ENCODE results near the gene SLC35F1. TPM values are rescaled to one million over a fixed set of nuclear protein-coding genes. Genes with fewer than 3 reads are reported as not detected.
"Not testable (repeated sequence)": the region's sequence is repeated elsewhere in the genome, so short reads cannot be mapped to it uniquely, and the experiment has no call there.

The SLC35F1 gene
- polyA plus RNA-seq, 3 donors, result 0.17 to 0.79 (median 0.49) TPM

DNA sequence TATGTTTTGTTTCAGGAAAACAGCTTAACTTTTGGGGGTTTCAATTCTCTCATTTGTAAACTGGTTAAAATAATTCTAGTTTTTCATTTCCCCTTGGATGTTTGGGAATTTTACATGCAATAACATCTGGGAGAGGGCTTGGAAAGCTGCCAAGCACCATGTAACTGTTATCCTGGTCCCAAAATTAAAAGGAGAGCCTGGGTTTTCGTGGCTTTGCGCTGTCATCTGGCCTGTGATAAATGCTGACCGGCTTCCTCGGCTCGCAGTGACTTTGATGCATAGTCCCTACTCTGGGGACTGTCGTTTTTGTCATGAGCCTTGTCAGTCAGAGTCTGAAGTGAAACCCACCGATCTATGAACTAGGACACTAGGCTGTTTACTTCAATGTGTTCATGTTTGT, 12.2 kb downstream of the SLC35F1 start:
- WGBS, 3 donors, result 12 to 16% (median 14%) methylated on average over 7 of the region's 7 CpGs
- H3K27ac ChIP-seq (ENCODE audit: low read depth, low read length), result no peak overlapping the region

GRCh38 chr6:117919775-117920729, 13.0 kb downstream of the SLC35F1 start:
- H3K27ac ChIP-seq (ENCODE audit: low read depth, low read length), result no peak overlapping the region
- 2 to 3% (median 2%) methylated on average over 39 of the region's 39 CpGs for WGBS, 3 donors

DNA sequence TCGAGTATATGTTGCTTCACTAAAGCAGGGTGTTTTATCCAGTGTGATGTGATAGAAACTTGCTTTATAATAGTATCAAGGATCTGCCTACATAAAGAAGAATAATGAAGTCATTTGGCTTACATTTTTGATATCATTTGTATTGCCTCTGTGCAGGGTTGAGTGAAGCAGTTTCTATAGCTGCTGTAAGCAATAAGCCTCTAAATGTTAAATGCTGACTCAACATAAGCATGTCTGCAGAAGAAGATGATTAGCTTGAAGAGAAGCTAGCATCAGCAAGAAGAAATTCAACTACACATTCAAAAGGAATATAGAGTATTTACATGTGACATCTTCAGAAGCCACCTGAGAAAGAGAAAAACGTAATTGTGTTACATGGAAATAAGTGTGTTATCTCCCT, 17.6 kb downstream of the SLC35F1 start:
- H3K27ac ChIP-seq (ENCODE audit: low read depth, low read length), result no peak overlapping the region
- 70 to 81% (median 74%) methylated on average over 2 of the region's 2 CpGs for WGBS, 3 donors

DNA sequence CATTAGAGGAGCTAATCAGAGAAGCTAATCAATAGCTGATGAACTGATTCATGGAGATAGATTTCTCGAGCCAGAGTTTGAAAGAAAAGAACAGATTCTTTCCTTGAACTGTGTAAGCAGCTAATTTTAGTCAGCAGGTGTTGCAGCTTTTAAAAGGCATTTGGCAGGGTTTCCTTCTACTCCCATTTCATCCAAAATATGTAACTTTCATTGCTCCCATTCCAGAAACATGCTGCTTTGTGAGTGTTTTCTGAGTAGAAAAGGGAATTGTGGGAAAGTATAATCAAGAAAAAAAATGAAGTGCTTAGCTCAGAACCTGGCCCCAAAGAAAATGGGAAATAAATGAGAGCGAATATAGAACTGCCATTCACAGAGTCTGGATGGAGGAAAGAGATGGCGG, 20.8 kb downstream of the SLC35F1 start:
- no peak overlapping the region for H3K27ac ChIP-seq (ENCODE audit: low read depth, low read length)

DNA sequence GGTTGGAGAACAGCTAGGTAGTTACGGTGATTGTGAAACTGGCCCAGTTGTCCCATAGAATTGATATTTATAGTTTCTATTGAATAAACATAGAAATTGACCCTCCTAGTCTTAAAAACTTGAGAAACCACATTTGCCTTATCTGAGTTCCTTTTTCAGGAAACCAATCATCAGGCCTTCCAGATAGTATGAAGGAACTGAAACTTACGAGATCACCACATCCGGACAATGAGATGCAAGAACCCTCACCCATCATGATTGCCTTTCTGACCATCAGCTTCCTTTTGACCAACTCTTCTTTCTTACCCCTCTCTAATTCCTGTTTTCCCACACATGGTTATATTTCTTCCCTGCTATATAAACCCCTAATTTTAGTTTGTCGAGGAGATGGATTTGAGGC, 21.8 kb downstream of the SLC35F1 start:
- 80 to 90% (median 86%) methylated on average over 4 of the region's 4 CpGs for WGBS, 3 donors
- no peak overlapping the region for H3K27ac ChIP-seq (ENCODE audit: low read depth, low read length)

More for the DNA sequence above, 20.8 kb downstream of the SLC35F1 start:
- WGBS, 3 donors, result 73 to 77% (median 76%) methylated on average over 3 of the region's 3 CpGs

GRCh38 chr6:117929501-117929900, 22.4 kb downstream of the SLC35F1 start:
- H3K27ac ChIP-seq (ENCODE audit: low read depth, low read length), result no peak overlapping the region
- WGBS, 3 donors, result 68 to 81% (median 69%) methylated on average over 1 of the region's 1 CpG

DNA sequence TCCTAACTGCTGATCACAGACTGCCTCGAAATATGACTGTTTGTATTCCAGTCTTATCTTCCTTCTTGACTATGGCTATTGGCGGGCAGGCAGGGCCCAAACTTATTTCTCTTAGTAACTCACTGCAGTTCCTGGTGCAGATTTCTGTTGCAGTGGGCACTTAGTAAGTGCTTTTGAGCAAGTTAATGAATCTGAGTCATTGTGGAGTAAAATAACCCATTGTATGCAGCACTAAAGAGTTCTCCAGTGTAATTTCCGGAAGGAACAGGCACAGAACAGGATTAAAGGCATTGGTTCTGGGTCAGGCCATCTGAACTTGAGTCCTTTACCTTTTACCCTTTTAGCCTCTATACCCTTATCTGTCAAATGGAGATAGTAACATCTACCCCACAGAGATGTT, 23.6 kb downstream of the SLC35F1 start:
- H3K27ac ChIP-seq (ENCODE audit: low read depth, low read length), result no peak overlapping the region
- WGBS, 3 donors, result 66 to 94% (median 84%) methylated on average over 3 of the region's 3 CpGs

- no peak overlapping the region for H3K27ac ChIP-seq (ENCODE audit: low read depth, low read length)
- WGBS, 3 donors, result 82 to 87% (median 87%) methylated on average over 3 of the region's 3 CpGs
Observed at GRCh38 chr6:117932001-117932400, 24.9 kb downstream of the SLC35F1 start.

DNA sequence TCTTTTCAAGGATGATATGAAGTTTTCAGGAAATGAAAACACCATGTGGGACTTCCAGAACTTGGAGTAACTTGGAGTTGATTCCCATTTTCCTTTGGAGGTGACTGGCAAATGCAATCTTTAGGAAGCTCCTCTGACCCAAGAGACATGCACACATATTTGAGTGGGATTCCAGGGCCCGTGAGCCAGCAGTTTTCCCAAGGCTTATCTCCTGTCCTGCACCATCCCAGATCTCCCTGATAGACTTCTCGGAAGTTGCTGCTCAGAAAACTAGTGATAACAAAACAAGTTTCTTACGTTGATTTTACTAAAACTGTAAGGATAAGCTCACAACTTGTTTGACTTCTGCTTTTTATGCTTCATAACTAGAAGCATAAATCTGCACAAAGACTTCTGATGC, 25.6 kb downstream of the SLC35F1 start:
- 36 to 54% (median 49%) methylated on average over 3 of the region's 3 CpGs for WGBS, 3 donors
- no peak overlapping the region for H3K27ac ChIP-seq (ENCODE audit: low read depth, low read length)

- H3K27ac ChIP-seq (ENCODE audit: low read depth, low read length), result no peak overlapping the region
- 77 to 87% (median 83%) methylated on average over 4 of the region's 4 CpGs for WGBS, 3 donors
Observed at GRCh38 chr6:117933471-117933870, 26.4 kb downstream of the SLC35F1 start.

DNA sequence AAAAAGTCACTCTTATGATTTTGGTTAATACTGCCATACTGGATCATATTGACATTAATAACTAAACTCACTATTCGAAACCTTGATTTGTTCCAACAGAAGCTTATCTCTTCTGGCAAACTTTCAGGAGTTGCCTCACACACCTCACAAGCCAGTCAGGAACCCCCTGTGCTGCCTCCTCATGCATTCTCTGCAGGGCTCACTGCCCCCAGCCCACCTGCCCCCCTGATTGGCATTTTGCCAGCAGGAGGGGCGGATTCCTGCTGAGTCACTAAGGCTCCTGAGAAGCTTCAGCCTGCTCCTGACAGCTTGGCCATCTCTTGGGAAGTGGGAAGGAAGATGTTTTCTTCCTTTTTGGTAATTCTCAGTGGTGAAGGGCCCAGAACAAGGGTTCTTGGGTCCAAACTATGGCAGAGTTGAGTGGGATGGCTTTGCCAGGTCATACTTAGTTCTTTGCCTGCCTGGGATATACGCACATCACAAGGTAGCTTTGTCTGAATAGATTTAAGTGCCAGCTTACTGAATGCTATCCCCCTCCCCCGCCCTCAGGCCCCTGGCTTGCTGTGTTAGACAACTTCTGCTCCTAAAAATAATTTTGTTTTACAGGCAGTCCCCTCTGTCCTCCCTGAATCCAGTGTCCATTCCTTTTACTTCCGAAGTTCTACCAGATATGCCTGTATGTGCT, 31.4 kb downstream of the SLC35F1 start:
- 67 to 71% (median 68%) methylated on average over 5 of the region's 5 CpGs for WGBS, 3 donors
- H3K27ac ChIP-seq (ENCODE audit: low read depth, low read length), result no peak overlapping the region

GRCh38 chr6:117947234-117947633, 40.2 kb downstream of the SLC35F1 start:
- 69 to 87% (median 73%) methylated on average over 1 of the region's 1 CpG for WGBS, 3 donors
- no peak overlapping the region for H3K27ac ChIP-seq (ENCODE audit: low read depth, low read length)

DNA sequence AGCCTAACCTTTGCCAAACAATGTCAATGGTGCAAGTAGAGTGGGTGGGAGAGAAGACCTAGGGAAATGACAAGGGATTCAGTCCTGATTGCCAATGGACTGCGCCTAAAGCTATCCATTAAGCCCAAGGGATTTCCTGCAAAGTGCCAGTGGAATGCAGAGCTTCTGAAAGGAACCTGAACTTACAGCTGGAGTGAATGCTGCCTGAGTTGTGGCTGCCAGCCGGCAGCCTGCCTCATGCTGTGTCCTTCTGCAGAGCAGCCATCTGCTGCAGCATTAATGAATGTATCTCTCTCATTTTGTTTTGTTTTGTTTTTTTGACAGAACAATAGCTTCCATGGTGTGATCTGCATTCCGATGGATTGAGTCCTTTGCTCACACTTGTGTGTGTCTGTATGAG, 44.7 kb downstream of the SLC35F1 start:
- WGBS, 3 donors, result 31 to 38% (median 32%) methylated on average over 3 of the region's 3 CpGs
- no peak overlapping the region for H3K27ac ChIP-seq (ENCODE audit: low read depth, low read length)

DNA sequence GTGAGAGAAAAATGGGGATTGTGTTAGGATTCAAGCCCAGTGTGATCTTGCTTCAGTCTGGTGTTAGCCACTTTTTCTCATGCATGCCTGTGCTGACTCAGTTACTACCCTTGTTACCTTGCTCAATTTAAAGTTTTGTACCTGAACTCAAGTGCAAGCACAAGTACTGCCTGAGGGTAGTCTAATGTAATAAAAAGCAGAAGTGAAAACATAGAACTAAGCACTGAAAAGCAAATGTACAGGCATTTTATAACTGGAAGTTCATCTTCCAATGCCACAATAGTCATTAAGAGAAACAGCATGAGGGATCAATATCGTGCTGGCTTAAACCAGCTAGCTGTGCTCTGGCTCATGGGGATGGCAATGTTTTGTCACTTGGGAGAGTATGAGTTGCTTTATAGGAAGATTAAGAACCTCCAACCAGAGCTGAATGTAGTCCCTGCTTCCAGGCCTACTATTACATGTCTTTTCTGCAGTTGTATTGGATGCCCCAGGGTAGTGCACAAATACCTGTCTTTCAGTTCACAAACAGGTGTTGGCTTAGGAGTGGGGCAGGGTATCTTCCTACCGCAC, 48.7 kb downstream of the SLC35F1 start:
- H3K27ac ChIP-seq (ENCODE audit: low read depth, low read length), result no peak overlapping the region
- WGBS, 3 donors, result 77 to 93% (median 88%) methylated on average over 2 of the region's 2 CpGs

- no peak overlapping the region for H3K27ac ChIP-seq (ENCODE audit: low read depth, low read length)
- WGBS, 3 donors, result 75 to 87% (median 84%) methylated on average over 5 of the region's 5 CpGs
Observed at GRCh38 chr6:117956386-117956785, 49.3 kb downstream of the SLC35F1 start.

GRCh38 chr6:117958536-117958935, 51.5 kb downstream of the SLC35F1 start:
- no peak overlapping the region for H3K27ac ChIP-seq (ENCODE audit: low read depth, low read length)
- 60 to 70% (median 63%) methylated on average over 3 of the region's 3 CpGs for WGBS, 3 donors

DNA sequence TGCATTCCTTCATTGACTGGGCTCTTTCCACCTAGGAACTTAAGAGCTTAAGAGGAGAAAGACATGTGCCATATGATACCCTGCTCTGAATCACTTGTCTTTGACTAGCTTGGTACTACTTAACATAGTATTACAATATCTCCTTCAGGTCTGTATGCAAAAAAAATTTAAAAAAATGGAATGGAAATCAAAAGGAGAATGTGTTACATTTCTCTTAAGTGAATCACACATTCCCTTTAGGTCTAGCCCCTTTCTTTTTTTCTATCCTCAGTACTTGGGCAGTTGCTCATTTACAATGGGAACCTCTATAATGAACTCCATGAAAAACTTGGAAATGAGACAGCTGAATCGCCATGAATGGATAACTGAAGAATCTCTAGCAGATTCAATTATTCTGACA, 53.8 kb downstream of the SLC35F1 start:
- 54 to 74% (median 73%) methylated on average over 1 of the region's 1 CpG for WGBS, 3 donors

DNA sequence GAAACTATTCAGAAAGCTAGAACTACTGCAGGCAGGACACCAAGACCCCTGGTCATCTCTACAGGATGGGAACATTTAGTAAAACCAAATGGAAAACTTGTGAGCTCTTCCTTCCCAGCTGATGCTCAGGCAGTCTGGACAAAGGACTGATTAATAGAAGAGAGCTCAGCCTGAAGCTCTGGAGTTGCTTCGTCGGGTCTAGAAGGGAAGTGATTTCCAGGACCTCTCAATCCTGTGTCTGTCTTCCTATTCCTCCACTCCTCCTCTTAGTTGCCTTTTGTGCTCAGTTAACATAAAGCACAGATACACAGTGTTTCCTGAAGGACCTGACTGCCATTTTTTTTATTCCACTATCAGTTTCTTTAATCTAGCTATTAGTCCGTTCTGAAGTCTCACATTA, 54.2 kb downstream of the SLC35F1 start:
- 71 to 75% (median 72%) methylated on average over 3 of the region's 3 CpGs for WGBS, 3 donors
- no peak overlapping the region for H3K27ac ChIP-seq (ENCODE audit: low read depth, low read length)

More for the DNA sequence above, 53.8 kb downstream of the SLC35F1 start:
- H3K27ac ChIP-seq (ENCODE audit: low read depth, low read length), result no peak overlapping the region

GRCh38 chr6:117965763-117966162, 58.7 kb downstream of the SLC35F1 start:
- 80 to 95% (median 85%) methylated on average over 7 of the region's 7 CpGs for WGBS, 3 donors
- not testable (repeated sequence) for H3K27ac ChIP-seq (ENCODE audit: low read depth, low read length)

All from adipose tissue (tissue), 3 donors.